GM21381 (cell line): Measurements from ENCODE around the gene TMEM171.

Source experiments
- ATAC-seq: cut with Tn5 transposase; IDR thresholded peaks from one replicate; pipeline ENCODE4 v1.9.1; 2021; ENCODE audit warnings: mild to moderate bottlenecking, moderate library complexity; ENCODE audit not compliant: unreplicated experiment

The TMEM171 gene

GRCh38 chr5:73119451-73120157 is 771 bp upstream of the TMEM171 start:
- ATAC-seq: no peak

GRCh38 chr5:73121119-73121463 is 716 bp downstream of the TMEM171 start:
- no peak for ATAC-seq

- ATAC-seq: no peak
Measured at GRCh38 chr5:73122875-73123810, 2.8 kb downstream of the TMEM171 start.

- ATAC-seq: no peak
Measured at GRCh38 chr5:73125289-73125688, 4.9 kb downstream of the TMEM171 start.

- no peak for ATAC-seq
Measured at GRCh38 chr5:73126381-73126780, 6.0 kb downstream of the TMEM171 start.

GRCh38 chr5:73126957-73127356 is 6.6 kb downstream of the TMEM171 start:
- no peak for ATAC-seq

GRCh38 chr5:73129143-73129542 is 8.8 kb downstream of the TMEM171 start:
- ATAC-seq: no peak

- ATAC-seq: no peak
Measured at GRCh38 chr5:73130811-73131210, 10.4 kb downstream of the TMEM171 start.

GRCh38 chr5:73131711-73132425 is 11.5 kb downstream of the TMEM171 start:
- ATAC-seq: no peak

GRCh38 chr5:73132759-73133158 is 12.4 kb downstream of the TMEM171 start:
- ATAC-seq: no peak

GRCh38 chr5:73135021-73135420 is 14.6 kb downstream of the TMEM171 start:
- no peak for ATAC-seq

- no peak for ATAC-seq
Measured at GRCh38 chr5:73135429-73136054, 15.2 kb downstream of the TMEM171 start.

- no peak for ATAC-seq
Measured at GRCh38 chr5:73136055-73136562, 15.7 kb downstream of the TMEM171 start.

GRCh38 chr5:73137563-73138530 is 17.5 kb downstream of the TMEM171 start:
- ATAC-seq: no peak

- ATAC-seq: no peak
Measured at GRCh38 chr5:73139485-73139884, 19.1 kb downstream of the TMEM171 start.

- no peak for ATAC-seq
Measured at GRCh38 chr5:73140801-73141200, 20.4 kb downstream of the TMEM171 start.

- ATAC-seq: no peak
Measured at GRCh38 chr5:73142035-73142434, 21.7 kb downstream of the TMEM171 start.

- no peak for ATAC-seq
Measured at GRCh38 chr5:73143716-73144115, 23.3 kb downstream of the TMEM171 start.

GRCh38 chr5:73149540-73149939 is 29.2 kb downstream of the TMEM171 start:
- ATAC-seq: no peak

GRCh38 chr5:73150876-73151275 is 30.5 kb downstream of the TMEM171 start:
- ATAC-seq: no peak
